HepG2 (cell line): ENCODE results near the gene GOLGA8A. TPM values are rescaled to one million over a fixed set of nuclear protein-coding genes. Genes with fewer than 3 reads are reported as not detected.

Experiments
- ATAC-seq: fragments of 200-7000 bp; cut with Tn5 transposase; 3 replicates; pipeline ENCODE4 v1.9.1; 2020; ENCODE audit warnings: mild to moderate bottlenecking, moderate library complexity
- BruUV-seq: library from RNA; stranded (reverse); fragments of 400-500 nt; replicated peaks from 2 replicates; lab custom pipeline; 2021; lab: Mats Ljungman, UMichigan
- CTCF ChIA-PET: fragments of 300-600 bp; formaldehyde crosslinking; extraction: SDS; loops from one replicate; lab custom pipeline; 2021; ENCODE audit warnings: low total read pairs, inconsistent platforms, low intra/inter-chr PET ratio; lab: Yijun Ruan, JAX
- POLR2A ChIA-PET: fragments of 350-600 bp; sonication (Branson Sonifier 250); formaldehyde crosslinking; loops from one replicate; lab custom pipeline; 2020; ENCODE audit warnings: antibody characterized with exemption, inconsistent platforms; lab: Yijun Ruan, JAX
- DNase-seq: peaks from one replicate; pipeline ENCODE4 v3.0.0-alpha.2; 2015; ENCODE audit warnings: low spot score
- FAIRE-seq: peaks from 3 replicates; lab custom pipeline; 2011; peaks lifted over from hg19 to GRCh38; lab: Jason Lieb, UNC
- H2AFZ ChIP-seq: one replicate; pipeline ENCODE4 v1.6.1; 2011; ENCODE audit warnings: low read length, inconsistent platforms
- H3K27ac ChIP-seq: fragments of 300-600 bp; 3 replicates; pipeline ENCODE4 v1.8.0; 2011; ENCODE audit warnings: mixed run types, mild to moderate bottlenecking, mixed read lengths, low read length, inconsistent platforms; ENCODE audit not compliant: insufficient read depth; ENCODE audit errors: extremely low read length
- H3K27me3 ChIP-seq, 2 experiments: fragments of 200-600 bp in 1 of 2; 2 replicates in 1 of 2; 3 replicates in 1 of 2; pipeline versions ENCODE4 v1.6.0 to v1.8.0; 2011; ENCODE audit warnings: low read length in 2 of 2, mild to moderate bottlenecking in 2 of 2, moderate library complexity in 2 of 2, inconsistent platforms in 1 of 2; ENCODE audit not compliant: insufficient read depth in 2 of 2, control insufficient read depth in 1 of 2
- H3K36me3 ChIP-seq, 2 experiments: fragments of 200-600 bp in 1 of 2; replicated peaks in 1 of 2; 2 replicates in 1 of 2; 3 replicates in 1 of 2; pipeline versions ENCODE4 v1.5.1 to v1.8.0; 2011; ENCODE audit warnings: low read length in 2 of 2, inconsistent platforms in 1 of 2; ENCODE audit not compliant: insufficient read depth in 2 of 2, control insufficient read depth in 1 of 2
- H3K4me1 ChIP-seq: 2 replicates; pipeline ENCODE4 v1.5.1; 2012; ENCODE audit warnings: low read length, inconsistent platforms; ENCODE audit not compliant: insufficient read depth
- H3K4me2 ChIP-seq: 2 replicates; pipeline ENCODE4 v1.6.0; 2011; ENCODE audit warnings: low read depth, low read length, inconsistent platforms
- H3K4me3 ChIP-seq, 3 experiments: fragments of 200-600 bp in 1 of 3; sonication (generic), shearing (Covaris generic) in 1 of 3; replicated peaks in 1 of 3; 2 replicates each; pipeline ENCODE4 v1.5.1; 2011 to 2016; ENCODE audit warnings: low read length in 3 of 3, inconsistent platforms in 2 of 3, low read depth in 2 of 3, mild to moderate bottlenecking in 2 of 3, control low read depth in 1 of 3, mixed read lengths in 1 of 3; ENCODE audit not compliant: insufficient read depth in 1 of 3
- H3K79me2 ChIP-seq: one replicate; pipeline ENCODE4 v1.6.1; 2011; ENCODE audit warnings: low read length, inconsistent platforms; ENCODE audit not compliant: insufficient read depth
- H3K9ac ChIP-seq: 2 replicates; pipeline ENCODE4 v1.6.0; 2011; ENCODE audit warnings: mild to moderate bottlenecking, low read depth, low read length, inconsistent platforms; ENCODE audit not compliant: insufficient read depth
- H3K9me3 ChIP-seq: 2 replicates; pipeline ENCODE4 v1.5.1; 2012; ENCODE audit warnings: mild to moderate bottlenecking, low read length
- H4K20me1 ChIP-seq: 2 replicates; pipeline ENCODE4 v1.6.0; 2011; ENCODE audit warnings: inconsistent platforms, mild to moderate bottlenecking, low read length, moderate library complexity; ENCODE audit not compliant: insufficient read depth
- ARID2 ChIP-seq: sonication (generic); formaldehyde crosslinking; IDR thresholded peaks from 2 replicates; pipeline ENCODE4 v1.8.1; 2022; ENCODE audit warnings: mild to moderate bottlenecking, missing genetic modification reagents, borderline replicate concordance
- BHLHE40 ChIP-seq: IDR thresholded peaks from 2 replicates; pipeline ENCODE4 v1.6.1; 2011; ENCODE audit warnings: low read length, improper control_type of control experiment
- CEBPB ChIP-seq: IDR thresholded peaks from 2 replicates; pipeline ENCODE4 v1.6.1; 2011; ENCODE audit warnings: low read depth, low read length, improper control_type of control experiment, borderline replicate concordance
- FOXP4 ChIP-seq: sonication (generic); formaldehyde crosslinking; IDR thresholded peaks from 2 replicates; pipeline ENCODE4 v1.4.0; 2020; ENCODE audit warnings: missing genetic modification reagents
- SNAPC5 ChIP-seq: sonication (generic); formaldehyde crosslinking; IDR thresholded peaks from 2 replicates; pipeline ENCODE4 v1.8.1; 2023; ENCODE audit warnings: mild to moderate bottlenecking, missing genetic modification reagents, borderline replicate concordance
- TOPORS ChIP-seq: sonication (generic); formaldehyde crosslinking; IDR thresholded peaks from 2 replicates; pipeline ENCODE4 v1.8.0; 2023; ENCODE audit warnings: mild to moderate bottlenecking, missing genetic modification reagents
- ZNF224 ChIP-seq: sonication (generic); formaldehyde crosslinking; IDR thresholded peaks from 2 replicates; pipeline ENCODE4 v1.5.0; 2020; ENCODE audit warnings: mild to moderate bottlenecking, missing genetic modification reagents
- ZNF382 ChIP-seq: sonication (generic); formaldehyde crosslinking; IDR thresholded peaks from 2 replicates; pipeline ENCODE4 v1.5.0; 2020; ENCODE audit warnings: missing genetic modification reagents, mild to moderate bottlenecking, borderline replicate concordance
- ZNF451 ChIP-seq: sonication (generic); formaldehyde crosslinking; IDR thresholded peaks from 2 replicates; pipeline ENCODE4 v1.5.0; 2020; ENCODE audit warnings: mild to moderate bottlenecking, missing genetic modification reagents
- ZNF766 ChIP-seq: sonication (generic); formaldehyde crosslinking; IDR thresholded peaks from 2 replicates; pipeline ENCODE4 v1.5.0; 2020; ENCODE audit warnings: missing genetic modification reagents, borderline replicate concordance
- WGBS: methylation state at CpG from one replicate; pipeline ENCODE4 v1.1.6; 2017; ENCODE audit warnings: low lambda C conversion rate; 5-methylcytosine and 5-hydroxymethylcytosine counted together
- in situ Hi-C: cut with HindIII; loops from 2 replicates; pipeline ENCODE4 v1.10.0; 2017; ENCODE audit warnings: low pct_unique_long_range_greater_than_20kb; ENCODE audit not compliant: extremely low pct_ligation_motif_present
- intact Hi-C: fragments of 100-400 bp; cut with micrococcal nuclease; formaldehyde crosslinking; loops from one replicate; pipeline ENCODE4 v1.10.0; 2022; ENCODE audit not compliant: unreplicated experiment
- polyA plus RNA-seq, 8 experiments: library from polyadenylated mRNA; depleted of rRNA in 3 of 8; stranded (reverse) in 7 of 8; unstranded in 1 of 8; fragments of >200 nt; fragmentation: Illumina TruSeq in 4 of 8; extraction: Trizol in 4 of 8; gene quantifications; 2 replicates each; pipeline versions ENCODE4 v1.2.1 to v1.2.3, GENCODE V29; 2011 to 2016; ENCODE audit warnings: low read depth in 4 of 8, missing spikeins in 1 of 8, mixed read lengths in 1 of 8; ENCODE audit not compliant: insufficient read depth in 1 of 8
- total RNA-seq, 5 experiments: library from RNA; depleted of rRNA; stranded (reverse); fragments of >200 nt; fragmentation: Illumina TruSeq; extraction: Trizol; gene quantifications; 2 replicates each; pipeline ENCODE4 v1.2.3, GENCODE V29; 2016; ENCODE audit warnings: low read depth in 1 of 5

Gene GOLGA8A
- total and polyA plus RNA-seq, 2 of the 13 experiments (the other 11 are each of a cell fraction or from before 2014, with no cell fraction given), result 17.1 to 43.7 TPM

- no peak for TF ChIP-seq FOXP4 (CRISPR knock-in tag)
- TF ChIP-seq ZNF766, result no peak
- no peak for TF ChIP-seq ZNF224 (CRISPR knock-in tag)
- TF ChIP-seq BHLHE40, result no peak
- no peak for TF ChIP-seq TOPORS (CRISPR knock-in tag)
Measured at GRCh38 chr15:34481370-34481769, 43.8 kb upstream of the GOLGA8A start (continued).

- FAIRE-seq, result no peak
- no TSS peak for BruUV-seq
- H3K4me1 ChIP-seq, result peaks cover 14% of the 10 kb centered on the region
- no peaks in the 10 kb centered on the region for H3K79me2 ChIP-seq
- ATAC-seq, result no peak
- H3K4me3 ChIP-seq, result no peak overlapping the region
- no peak overlapping the region for H2AFZ ChIP-seq
- H3K9ac ChIP-seq, result no peak overlapping the region
- DNase-seq, result no peak
- no peaks in the 10 kb centered on the region for H4K20me1 ChIP-seq
- peaks cover 0 to 1% of the 10 kb centered on the region in 2 experiments; a peak in 2 of 5 replicates for H3K27me3 ChIP-seq
- no peak overlapping the region for H3K27ac ChIP-seq
- H3K36me3 ChIP-seq, result no peaks in the 10 kb centered on the region
- intact Hi-C loops, result no loop called here
- no peak overlapping the region for H3K4me2 ChIP-seq
- ChIA-PET POLR2A (no interaction called here), CTCF (no interaction called here)
- TF ChIP-seq ARID2 (CRISPR knock-in tag) (no peak), CEBPB (0 out of 2 replicates have a peak, but pooled peaks have one; percentile 12), SNAPC5 (no peak), ZNF451 (CRISPR knock-in tag) (no peak), ZNF382 (CRISPR knock-in tag) (no peak)
- TF ChIP-seq, all 625 proteins: peak for 1
- WGBS, result 8% methylated on average over 1 of the region's 1 CpG
- in situ Hi-C loops, result no loop called here
- no peaks in the 10 kb centered on the region for H3K9me3 ChIP-seq
Measured at GRCh38 chr15:34473840-34474239, 36.2 kb upstream of the GOLGA8A start.
